GM12878 (cell line): Measurements from ENCODE around the gene MRPL32. TPM values are rescaled to one million over a fixed set of nuclear protein-coding genes. Genes with fewer than 3 reads are reported as not detected.

Experiments
- BMI1 ChIP-seq: fragments of 450-650 bp; IDR thresholded peaks from 2 replicates; pipeline ENCODE4 v1.6.1; 2016; ENCODE audit warnings: mild to moderate bottlenecking, moderate library complexity, borderline replicate concordance
- CHD4 ChIP-seq: fragments of 200-600 bp; sonication (generic); IDR thresholded peaks from 2 replicates; pipeline ENCODE4 v1.6.1; 2016; ENCODE audit warnings: mild to moderate bottlenecking
- CTCF ChIP-seq, 3 experiments: IDR thresholded peaks in 2 of 3; conservative IDR thresholded peaks in 1 of 3; 2 replicates each; pipeline ENCODE4 v1.5.1; 2011; ENCODE audit warnings: low read depth in 3 of 3, low read length in 3 of 3, mild to moderate bottlenecking in 3 of 3, control low read depth in 2 of 3, moderate library complexity in 2 of 3, inconsistent platforms in 1 of 3, mixed read lengths in 1 of 3; ENCODE audit not compliant: control insufficient read depth in 2 of 3, insufficient read depth in 1 of 3; ENCODE audit errors: extremely low read depth in 1 of 3
- ESRRA ChIP-seq: IDR thresholded peaks from 2 replicates; pipeline ENCODE4 v1.6.1; 2012; ENCODE audit warnings: mild to moderate bottlenecking, low read length, improper control_type of control experiment
- FOS ChIP-seq: IDR thresholded peaks from 3 replicates; pipeline ENCODE4 v1.6.1; 2011; ENCODE audit warnings: borderline replicate concordance; ENCODE audit not compliant: insufficient read length; ENCODE audit errors: extremely low read depth
- HSF1 ChIP-seq: fragments of 150-350 bp; IDR thresholded peaks from 2 replicates; pipeline ENCODE4 v1.6.1; 2014; ENCODE audit warnings: mild to moderate bottlenecking, low read depth, low read length
- IRF3 ChIP-seq: fragments of 450-650 bp; IDR thresholded peaks from 2 replicates; pipeline ENCODE4 v1.6.1; 2014; ENCODE audit warnings: mild to moderate bottlenecking
- MTA2 ChIP-seq: fragments of 450-650 bp; IDR thresholded peaks from 2 replicates; pipeline ENCODE4 v1.6.1; 2016; ENCODE audit warnings: low read depth, mild to moderate bottlenecking, moderate library complexity
- PML ChIP-seq: IDR thresholded peaks from 2 replicates; pipeline ENCODE4 v1.6.1; 2012; ENCODE audit warnings: low read length, inconsistent platforms
- POLR2AphosphoS5 ChIP-seq: IDR thresholded peaks from 2 replicates; pipeline ENCODE4 v1.6.1; 2011; ENCODE audit warnings: mild to moderate bottlenecking, low read length, inconsistent platforms
- PRDM15 ChIP-seq: fragments of 450-650 bp; formaldehyde crosslinking; IDR thresholded peaks from 2 replicates; pipeline ENCODE4 v1.4.0; 2020; ENCODE audit warnings: mild to moderate bottlenecking, moderate library complexity
- RELA ChIP-seq: fragments of 450-650 bp; IDR thresholded peaks from 2 replicates; pipeline ENCODE4 v1.8.0; 2014; ENCODE audit warnings: borderline replicate concordance; ENCODE audit not compliant: partially characterized antibody
- SP1 ChIP-seq: IDR thresholded peaks from one replicate; pipeline ENCODE4 v1.6.1; 2011; ENCODE audit warnings: low read depth, low read length
- SPI1 ChIP-seq: IDR thresholded peaks from 2 replicates; pipeline ENCODE4 v1.6.1; 2011; ENCODE audit warnings: low read depth, mild to moderate bottlenecking, low read length, moderate library complexity, borderline replicate concordance; ENCODE audit not compliant: insufficient read depth
- SREBF1 ChIP-seq: IDR thresholded peaks from 2 replicates; pipeline ENCODE4 v1.6.1; 2012; ENCODE audit warnings: mild to moderate bottlenecking, low read length
- TAF1 ChIP-seq: IDR thresholded peaks from 2 replicates; pipeline ENCODE4 v1.6.1; 2011; ENCODE audit warnings: mild to moderate bottlenecking, low read depth, low read length, borderline replicate concordance
- ZBTB4 ChIP-seq: fragments of 450-650 bp; formaldehyde crosslinking; IDR thresholded peaks from 2 replicates; pipeline ENCODE4 v1.4.0; 2022; ENCODE audit warnings: mild to moderate bottlenecking, moderate library complexity
- ZNF622 ChIP-seq: fragments of 450-650 bp; IDR thresholded peaks from 2 replicates; pipeline ENCODE4 v1.6.1; 2017; ENCODE audit warnings: mild to moderate bottlenecking, inconsistent platforms
- polyA plus RNA-seq, 11 experiments: library from polyadenylated mRNA; depleted of rRNA in 4 of 11; unstranded in 6 of 11; stranded (reverse) in 5 of 11; fragments of >200 nt; fragmentation: Nextera tagmentation in 4 of 11; fragmentation: Illumina TruSeq in 1 of 11; extraction: Ambion mirVana in 4 of 11; extraction: Trizol in 1 of 11; gene quantifications; 1 replicate in 1 of 11; 2 replicates in 10 of 11; pipeline versions ENCODE4 v1.2.1 to v1.2.3, GENCODE V29; 2011 to 2016; ENCODE audit warnings: inconsistent platforms in 2 of 11, missing spikeins in 2 of 11, low read depth in 1 of 11
- total RNA-seq, 4 experiments: library from RNA; depleted of rRNA in 3 of 4; stranded (reverse); fragments of >200 nt in 3 of 4; fragmentation: Illumina TruSeq in 1 of 4; extraction: Trizol in 1 of 4; gene quantifications; 2 replicates each; pipeline versions ENCODE4 v1.2.1 to v1.2.3, GENCODE V29; 2013 to 2021

MRPL32 gene
- total and polyA plus RNA-seq, 10 of the 15 experiments (the other 5 are each of a cell fraction or from before 2014, with no cell fraction given): 65.3 to 339 (median 112) TPM

- no peak for TF ChIP-seq ZBTB4
- TF ChIP-seq SP1: no peak
- no peak for TF ChIP-seq CTCF (IDR thresholded peaks at IDR 0.05 in 2 of 3, conservative IDR thresholded peaks at IDR 0.05 in 1 of 3; ENCODE audit: control insufficient read depth in 2 of 3, extremely low read depth in 1 of 3, insufficient read depth in 1 of 3, low read depth in 3 of 3, low read length in 3 of 3)
- no peak for TF ChIP-seq HSF1
- no peak for TF ChIP-seq RELA
- no peak for TF ChIP-seq SREBF1
- TF ChIP-seq PRDM15 (CRISPR knock-in tag): no peak
- peak; percentile 30; the same call in 1 of the 2 replicates for TF ChIP-seq BMI1
- TF ChIP-seq SPI1: no peak
- no peak for TF ChIP-seq ESRRA
- TF ChIP-seq TAF1: no peak
- no peak for TF ChIP-seq FOS
- peak; percentile 43; the same call in 1 of the 2 replicates for TF ChIP-seq POLR2AphosphoS5
- no peak for TF ChIP-seq IRF3
- TF ChIP-seq MTA2: peak; percentile 47
- no peak for TF ChIP-seq CHD4
- no peak for TF ChIP-seq ZNF622
- no peak for TF ChIP-seq PML
Measured at GRCh38 chr7:42939457-42940240, 7.5 kb downstream of the MRPL32 start (continued).
